ENCODE results near the gene COL16A1. TPM values are rescaled to one million over a fixed set of nuclear protein-coding genes. Genes with fewer than 3 reads are reported as not detected.

The COL16A1 gene
- total and polyA plus RNA-seq, 2 of the 13 experiments (the other 11 are each of a cell fraction or from before 2014, with no cell fraction given) = 4.3 to 12.2 TPM

GRCh38 chr1:31607360-31607759 lies 96.5 kb downstream of the COL16A1 start:
- ChIA-PET CTCF (ENCODE audit: low intra/inter-chr PET ratio, low total read pairs) (no interaction called here), POLR2A (no interaction called here)
- no peaks in the 10 kb centered on the region for H3K4me1 ChIP-seq (ENCODE audit: insufficient read depth, low read length)
- ATAC-seq (no peak), DNase-seq (ENCODE audit: low spot score) (no peak), FAIRE-seq (no peak)
- H3K27me3 ChIP-seq (ENCODE audit: control insufficient read depth in 1 of 2, insufficient read depth in 2 of 2, low read length in 2 of 2) = peaks cover 0 to 26% of the 10 kb centered on the region in 2 experiments; a peak in 2 of 5 replicates
- no TSS peak for BruUV-seq (replicated peaks)
- no peak overlapping the region for H3K9ac ChIP-seq (ENCODE audit: insufficient read depth, low read depth, low read length)
- TF ChIP-seq ZNF740 (CRISPR knock-in tag; IDR thresholded peaks at IDR 0.05) (no peak), AKNA (CRISPR knock-in tag; IDR thresholded peaks at IDR 0.05; ENCODE audit: borderline replicate concordance) (no peak), ZNF614 (CRISPR knock-in tag; IDR thresholded peaks at IDR 0.05; ENCODE audit: borderline replicate concordance) (no peak), MTERF4 (CRISPR knock-in tag; IDR thresholded peaks at IDR 0.05) (no peak), ZNF333 (CRISPR knock-in tag; IDR thresholded peaks at IDR 0.05; ENCODE audit: borderline replicate concordance) (no peak), BRF2 (CRISPR knock-in tag; IDR thresholded peaks at IDR 0.05) (no peak), GTF3A (CRISPR knock-in tag; conservative IDR thresholded peaks at IDR 0.05) (no peak)
- H2AFZ ChIP-seq (ENCODE audit: low read length) = no peak overlapping the region
- no peak overlapping the region for H3K4me3 ChIP-seq (replicated peaks in 1 of 3; ENCODE audit: insufficient read depth in 1 of 3, low read depth in 2 of 3, low read length in 3 of 3)
- no peaks in the 10 kb centered on the region for H3K79me2 ChIP-seq (ENCODE audit: insufficient read depth, low read length)
- H4K20me1 ChIP-seq (ENCODE audit: insufficient read depth, low read length) = no peaks in the 10 kb centered on the region
- intact Hi-C loops (cut with micrococcal nuclease; ENCODE audit: unreplicated experiment) = no loop called here
- WGBS (ENCODE audit: low lambda C conversion rate) = 11% methylated on average over 5 of the region's 5 CpGs
- no peak overlapping the region for H3K4me2 ChIP-seq (ENCODE audit: low read depth, low read length)
- H3K27ac ChIP-seq (ENCODE audit: extremely low read length, insufficient read depth, low read length) = no peak overlapping the region
- H3K9me3 ChIP-seq (ENCODE audit: low read length) = no peaks in the 10 kb centered on the region
- in situ Hi-C loops (cut with HindIII; ENCODE audit: extremely low pct_ligation_motif_present, low pct_unique_long_range_greater_than_20kb) = no loop called here
- H3K36me3 ChIP-seq (replicated peaks in 1 of 2; ENCODE audit: control insufficient read depth in 1 of 2, insufficient read depth in 2 of 2, low read length in 2 of 2) = no peaks in the 10 kb centered on the region
